Mesothelial cell of epicardium (in vitro differentiated cells): Measurements from ENCODE around the gene CYB561. TPM values are rescaled to one million over a fixed set of nuclear protein-coding genes. Genes with fewer than 3 reads are reported as not detected.

Experiments used
- DNase-seq, 2 experiments: peaks; one replicate each; pipeline ENCODE4 v3.0.0; 2021; ENCODE audit warnings: low spot score in 2 of 2; ENCODE audit not compliant: unreplicated experiment in 2 of 2
- H3K27ac Mint-ChIP-seq: 2 replicates; pipeline ENCODE4 v1.8.0; 2021; ENCODE audit warnings: mixed read lengths
- H3K27me3 Mint-ChIP-seq: 2 replicates; pipeline ENCODE4 v1.8.0; 2021; ENCODE audit warnings: low read depth, mixed read lengths
- H3K36me3 Mint-ChIP-seq: 2 replicates; pipeline ENCODE4 v1.8.0; 2021; ENCODE audit warnings: mixed read lengths
- H3K4me1 Mint-ChIP-seq: 2 replicates; pipeline ENCODE4 v1.8.0; 2021; ENCODE audit warnings: mixed read lengths
- H3K4me3 Mint-ChIP-seq: 2 replicates; pipeline ENCODE4 v1.8.0; 2021; ENCODE audit warnings: mild to moderate bottlenecking, moderate library complexity, mixed read lengths
- H3K9me3 Mint-ChIP-seq: 2 replicates; pipeline ENCODE4 v1.8.0; 2021; ENCODE audit warnings: mixed read lengths
- total RNA-seq: library from RNA; stranded (reverse); gene quantifications from 3 replicates; pipeline ENCODE4 v1.2.1, GENCODE V29; 2021
- TF ChIP-seq, protein P1 (sequence below): fragments of 200-600 bp; sonication (generic); IDR thresholded peaks from one replicate; pipeline ENCODE4 v1.5.0; 2021; ENCODE audit warnings: antibody characterized with exemption; ENCODE audit not compliant: unreplicated experiment

Gene CYB561
- total RNA-seq, 1 donor from 2014 or later: 21.5 TPM

DNA sequence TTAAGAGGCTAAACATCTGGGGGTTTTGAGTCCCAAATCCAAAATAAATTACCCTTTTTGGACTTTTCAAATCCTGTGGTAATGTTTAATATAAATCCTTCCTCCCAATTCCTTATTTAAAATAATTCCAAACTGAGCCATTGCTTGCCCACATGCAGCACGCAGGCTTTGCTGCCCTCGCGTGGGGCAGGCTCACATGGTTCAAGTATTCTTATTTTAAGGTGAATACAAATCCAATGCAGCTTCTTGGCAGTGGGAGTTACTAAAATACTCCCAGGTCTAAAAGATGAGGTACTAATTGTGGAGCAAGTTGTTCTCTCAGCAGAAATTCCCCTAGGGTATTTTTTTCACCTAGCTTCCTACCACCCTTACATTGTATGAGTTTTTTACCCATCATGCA is 33.0 kb downstream of the CYB561 start:
- Mint-ChIP-seq H3K27me3 (no peaks in the 10 kb centered on the region), H3K36me3 (peaks cover 22% of the 10 kb centered on the region), H3K27ac (no peak overlapping the region), H3K4me1 (peaks cover under 1% of the 10 kb centered on the region), H3K4me3 (no peak overlapping the region), H3K9me3 (no peaks in the 10 kb centered on the region)
- DNase-seq: no peak
- TF ChIP-seq, protein P1, sequence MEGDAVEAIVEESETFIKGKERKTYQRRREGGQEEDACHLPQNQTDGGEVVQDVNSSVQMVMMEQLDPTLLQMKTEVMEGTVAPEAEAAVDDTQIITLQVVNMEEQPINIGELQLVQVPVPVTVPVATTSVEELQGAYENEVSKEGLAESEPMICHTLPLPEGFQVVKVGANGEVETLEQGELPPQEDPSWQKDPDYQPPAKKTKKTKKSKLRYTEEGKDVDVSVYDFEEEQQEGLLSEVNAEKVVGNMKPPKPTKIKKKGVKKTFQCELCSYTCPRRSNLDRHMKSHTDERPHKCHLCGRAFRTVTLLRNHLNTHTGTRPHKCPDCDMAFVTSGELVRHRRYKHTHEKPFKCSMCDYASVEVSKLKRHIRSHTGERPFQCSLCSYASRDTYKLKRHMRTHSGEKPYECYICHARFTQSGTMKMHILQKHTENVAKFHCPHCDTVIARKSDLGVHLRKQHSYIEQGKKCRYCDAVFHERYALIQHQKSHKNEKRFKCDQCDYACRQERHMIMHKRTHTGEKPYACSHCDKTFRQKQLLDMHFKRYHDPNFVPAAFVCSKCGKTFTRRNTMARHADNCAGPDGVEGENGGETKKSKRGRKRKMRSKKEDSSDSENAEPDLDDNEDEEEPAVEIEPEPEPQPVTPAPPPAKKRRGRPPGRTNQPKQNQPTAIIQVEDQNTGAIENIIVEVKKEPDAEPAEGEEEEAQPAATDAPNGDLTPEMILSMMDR: no peak

GRCh38 chr17:63412234-63412633 is 33.9 kb downstream of the CYB561 start:
- TF ChIP-seq, protein P1: no peak
- Mint-ChIP-seq H3K9me3 (no peaks in the 10 kb centered on the region), H3K27me3 (no peaks in the 10 kb centered on the region), H3K4me1 (peaks cover 8% of the 10 kb centered on the region), H3K4me3 (no peak overlapping the region), H3K36me3 (peaks cover 21% of the 10 kb centered on the region), H3K27ac (no peak overlapping the region)
- no peak for DNase-seq

- H3K27ac Mint-ChIP-seq: peak overlapping the region; percentile 23
Measured at GRCh38 chr17:63407741-63408330, 38.3 kb downstream of the CYB561 start.

DNA sequence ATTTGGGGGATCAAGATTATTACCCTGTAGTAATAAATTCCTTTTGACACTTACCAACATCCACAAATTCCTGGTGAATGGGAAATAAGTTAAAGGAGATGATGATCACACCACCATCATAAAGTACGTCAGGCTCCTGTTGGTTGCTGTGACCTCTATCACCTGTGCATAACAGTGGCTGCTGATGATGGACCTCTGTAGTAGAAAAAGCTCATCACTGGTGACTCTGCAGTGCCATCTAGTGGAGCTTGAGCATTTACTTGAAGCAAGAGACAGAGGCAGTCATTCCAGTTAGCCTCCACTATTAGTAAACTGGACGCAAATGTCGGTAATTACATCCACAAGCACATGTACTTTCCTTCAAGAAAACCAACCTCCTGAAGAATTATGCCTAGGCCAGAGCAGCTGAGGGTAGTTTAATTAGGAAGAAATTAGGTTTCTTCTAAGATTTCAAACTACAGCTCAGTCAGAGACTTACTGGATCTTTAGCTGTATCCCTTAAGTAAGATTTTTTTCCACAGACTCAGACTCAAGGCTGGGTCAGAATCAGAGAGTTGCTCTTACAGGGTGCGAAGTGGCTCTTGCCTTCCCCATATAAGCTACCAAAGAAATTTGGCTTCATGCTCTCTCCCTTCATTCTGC is 39.3 kb downstream of the CYB561 start:
- Mint-ChIP-seq H3K4me3 (no peak overlapping the region), H3K27ac (no peak overlapping the region), H3K36me3 (peaks cover 8% of the 10 kb centered on the region), H3K27me3 (no peaks in the 10 kb centered on the region), H3K9me3 (no peaks in the 10 kb centered on the region), H3K4me1 (peaks cover 12% of the 10 kb centered on the region)
- TF ChIP-seq, protein P1: peak; percentile 75
- DNase-seq: peak in 1 of 2 experiments; percentile 63

More at GRCh38 chr17:63407741-63408330, 38.3 kb downstream of the CYB561 start:
- DNase-seq: no peak
- Mint-ChIP-seq H3K36me3 (peaks cover 9% of the 10 kb centered on the region), H3K4me3 (no peak overlapping the region), H3K4me1 (peaks cover 10% of the 10 kb centered on the region), H3K9me3 (no peaks in the 10 kb centered on the region), H3K27me3 (no peaks in the 10 kb centered on the region)
- TF ChIP-seq, protein P1: no peak

GRCh38 chr17:63405741-63406261 is 40.3 kb downstream of the CYB561 start:
- no peak overlapping the region for H3K4me3 Mint-ChIP-seq
- H3K27me3 Mint-ChIP-seq: no peaks in the 10 kb centered on the region
- H3K27ac Mint-ChIP-seq: no peak overlapping the region
- DNase-seq: no peak
- no peaks in the 10 kb centered on the region for H3K9me3 Mint-ChIP-seq
- TF ChIP-seq, protein P1: peak; percentile 67
- H3K36me3 Mint-ChIP-seq: peaks cover 9% of the 10 kb centered on the region
- peaks cover 12% of the 10 kb centered on the region for H3K4me1 Mint-ChIP-seq
